HG03469 (cell line): Measurements from ENCODE around the gene USH1G.
"Not testable (repeated sequence)": the region's sequence is repeated elsewhere in the genome, so short reads cannot be mapped to it uniquely, and the experiment has no call there.

Experiments
- ATAC-seq: cut with Tn5 transposase; IDR thresholded peaks from one replicate; pipeline ENCODE4 v1.9.1; 2021; ENCODE audit warnings: mild to moderate bottlenecking, moderate library complexity, moderate number of reproducible peaks; ENCODE audit not compliant: unreplicated experiment

The USH1G gene

DNA sequence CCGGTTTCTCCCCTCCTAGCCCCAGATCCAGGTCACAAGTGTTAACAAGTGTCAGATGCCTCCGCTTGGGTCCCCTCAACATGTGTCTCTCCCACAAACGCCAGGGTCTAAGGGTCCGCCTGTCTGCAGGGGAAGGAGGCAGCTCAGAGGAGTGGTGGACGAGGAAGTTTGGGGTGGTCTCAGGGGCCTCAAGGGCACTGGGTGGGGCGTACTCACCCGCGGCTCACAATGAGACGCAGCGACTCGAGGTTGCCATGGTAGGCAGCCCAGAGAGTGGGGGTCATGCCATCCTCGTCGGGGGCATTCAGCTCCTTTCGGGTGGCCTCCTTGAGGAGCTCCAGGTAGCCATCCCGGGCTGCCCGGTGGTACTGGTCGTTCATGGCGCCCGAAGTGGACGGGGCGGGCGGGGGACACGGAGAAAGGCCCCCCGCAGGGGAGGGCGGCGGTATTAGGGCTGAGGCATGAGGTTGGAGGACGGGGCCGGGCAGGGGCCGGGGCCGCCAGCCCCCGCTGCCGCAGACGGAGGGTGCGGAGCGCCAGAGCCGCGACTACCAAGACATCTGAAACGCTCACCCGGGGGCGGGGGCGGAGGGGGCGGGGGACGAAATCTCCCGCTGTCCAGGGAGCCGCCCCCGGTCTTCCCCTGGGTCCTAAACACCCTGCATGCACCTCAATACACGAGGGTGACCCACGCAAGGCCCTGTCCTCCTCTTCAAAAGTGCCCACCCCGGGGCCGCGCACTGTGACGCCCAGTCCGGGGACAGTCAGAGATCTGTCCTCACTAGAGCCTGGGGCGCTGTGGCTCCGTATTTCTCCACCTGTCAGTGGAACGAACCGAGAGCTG is at the start of gene USH1G:
Gene USH1G (minus strand): TSS at position 562 of the 844 bp plus-strand sequence. CDS start 182 bp downstream, at position 380.
- ATAC-seq: no peak

DNA sequence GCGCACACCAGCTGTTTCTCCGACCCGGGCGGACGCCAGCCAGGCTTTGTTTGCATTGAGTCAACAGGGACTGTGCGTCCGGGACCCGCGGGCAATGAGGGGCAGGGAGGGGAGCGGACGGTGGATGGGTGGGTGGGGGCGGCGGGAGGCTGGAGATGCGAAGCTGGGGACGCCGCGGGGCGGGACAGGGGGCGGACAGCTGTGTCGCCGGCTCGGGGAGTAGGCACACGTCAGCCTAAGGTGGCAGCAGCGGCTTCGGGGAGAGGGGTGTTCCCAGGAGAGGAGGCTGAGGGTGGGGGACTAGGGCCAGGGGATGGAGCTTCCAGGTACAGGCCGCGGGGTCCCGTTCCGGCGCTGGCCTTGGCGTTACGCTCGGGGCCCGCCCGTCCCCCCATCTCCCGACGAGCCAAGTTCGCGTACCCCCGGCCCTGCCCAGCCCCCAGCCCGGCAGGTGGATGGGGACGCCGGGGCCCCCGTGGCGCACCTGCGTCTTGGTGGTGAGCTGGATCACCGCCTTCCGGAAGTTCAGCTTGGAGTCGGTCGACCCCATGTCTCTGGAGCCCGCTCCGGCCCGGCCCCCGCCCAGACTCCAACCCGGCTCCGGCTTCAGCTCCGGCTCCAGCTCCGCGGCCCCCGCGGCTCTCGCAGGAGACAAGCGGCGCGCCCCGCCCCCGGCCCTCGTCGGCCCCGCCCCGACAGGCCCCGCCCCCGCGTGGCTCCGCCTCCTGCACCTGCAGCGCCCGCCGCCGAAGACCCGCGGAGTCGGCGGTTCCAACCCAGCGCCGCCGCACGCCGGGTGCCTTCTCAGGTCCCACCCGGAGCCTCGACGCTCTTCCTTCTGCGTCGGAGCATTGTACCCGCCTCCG is 49.3 kb upstream of the USH1G start, which contains the start of gene HID1:
Gene HID1 (minus strand): TSS at position 653 of the 866 bp plus-strand sequence. CDS start 103 bp downstream, at position 550.
- no peak for ATAC-seq

GRCh38 chr17:74971842-74972106 is 48.7 kb upstream of the USH1G start:
- ATAC-seq: no peak

DNA sequence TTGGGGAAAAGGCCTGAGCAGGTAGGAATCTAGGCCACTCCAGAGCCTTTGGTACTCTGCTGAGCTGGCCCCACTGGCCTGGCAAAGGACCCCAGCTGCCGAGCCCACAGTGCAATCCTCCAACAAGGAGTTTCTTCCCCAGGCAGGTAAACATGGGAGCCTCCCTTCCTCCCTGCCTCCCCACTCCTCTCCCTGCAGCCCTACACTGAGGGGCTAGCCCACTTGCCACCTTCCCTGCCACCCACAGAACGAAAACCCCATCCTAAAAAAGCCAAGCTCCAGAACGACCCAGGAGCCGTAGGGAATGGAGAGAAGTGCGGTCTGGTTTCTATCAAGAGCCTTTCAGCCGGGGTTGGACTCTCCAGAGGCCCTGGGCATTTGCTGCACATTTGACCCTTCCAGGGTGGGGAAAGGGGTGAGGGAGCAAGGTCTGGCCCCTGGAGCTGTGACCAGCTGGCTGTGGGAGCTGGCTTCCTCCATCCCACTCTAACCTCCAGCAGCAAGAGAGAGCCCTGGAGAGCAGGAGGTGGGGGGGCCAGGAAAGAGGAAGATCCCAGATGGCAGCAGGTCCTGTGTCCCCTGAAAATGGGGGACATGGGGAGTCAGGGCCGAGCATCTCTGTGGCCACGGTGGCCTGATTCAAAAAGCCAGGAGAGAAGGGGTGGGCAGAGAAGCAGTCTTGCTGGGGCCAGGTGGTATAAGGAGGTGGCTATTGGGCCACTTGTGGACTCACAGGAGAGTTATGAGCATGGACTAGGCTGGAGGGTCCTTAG is 48.2 kb upstream of the USH1G start:
- no peak for ATAC-seq

GRCh38 chr17:74970395-74970794 is 47.3 kb upstream of the USH1G start:
- ATAC-seq: no peak

DNA sequence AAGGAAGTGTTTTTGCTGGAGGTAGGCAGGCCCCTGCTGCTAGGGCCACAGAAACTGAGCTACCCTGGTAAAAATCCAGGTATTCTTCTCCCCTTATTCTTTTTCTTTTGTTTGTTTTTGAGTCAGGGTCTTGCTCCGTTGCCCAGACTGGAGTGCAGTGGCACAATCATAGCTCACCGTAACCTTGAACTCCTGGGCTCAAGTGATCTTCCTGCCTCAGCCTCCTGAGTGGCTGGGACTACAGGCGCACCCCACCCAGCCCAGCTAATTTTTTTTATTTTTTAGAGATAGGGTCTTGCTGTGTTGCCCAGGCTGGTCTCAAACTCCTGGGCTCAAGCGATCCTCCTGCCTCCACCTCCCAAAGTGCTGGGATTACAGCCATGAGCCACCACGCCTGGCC is 46.4 kb upstream of the USH1G start:
- ATAC-seq: not testable (repeated sequence)

DNA sequence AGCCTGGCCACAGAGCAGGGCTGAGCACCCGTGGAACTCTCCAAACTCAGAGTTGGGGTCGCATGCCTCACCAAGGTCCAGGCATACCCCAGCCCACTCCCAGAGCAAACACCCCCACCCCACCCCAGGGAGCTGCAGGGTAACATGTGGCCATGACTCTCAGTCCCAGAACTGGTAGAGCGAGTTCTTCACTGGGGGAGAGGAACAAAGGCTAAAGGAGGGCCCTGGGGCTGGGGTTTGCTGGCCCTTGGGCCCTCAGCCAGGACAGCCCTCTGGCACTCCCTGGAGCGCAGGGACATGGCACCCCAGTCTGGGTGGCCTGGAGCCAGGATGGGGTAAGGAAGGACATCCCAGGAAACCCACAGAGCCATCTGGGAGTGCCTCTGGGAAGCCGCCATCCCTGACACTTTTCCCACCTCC is 45.3 kb upstream of the USH1G start:
- ATAC-seq: no peak

- ATAC-seq: no peak
These were observed 42.0 kb upstream of the USH1G start for GRCh38 chr17:74964988-74965622.

- ATAC-seq: no peak
These were observed 41.2 kb upstream of the USH1G start for GRCh38 chr17:74964246-74964761.

DNA sequence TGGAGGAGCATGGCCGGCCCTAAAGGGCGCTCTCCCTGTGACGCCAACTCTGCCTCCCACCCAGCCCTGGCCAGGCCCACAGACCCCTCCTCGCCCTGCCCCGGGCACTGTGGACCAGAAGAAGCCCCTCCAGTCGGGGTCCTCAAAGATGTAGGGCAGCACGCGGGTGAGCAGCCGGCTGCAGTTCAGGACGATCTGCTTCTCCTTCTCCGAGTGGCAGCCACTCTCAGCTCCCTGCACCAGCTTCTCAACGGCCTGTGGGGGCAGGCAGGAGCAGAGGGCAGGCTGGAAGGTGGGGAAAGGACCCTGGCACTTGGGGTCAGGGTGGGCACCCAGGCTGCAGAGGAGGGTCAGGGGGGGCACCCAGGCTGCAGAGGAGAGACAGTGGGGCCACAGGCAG is 40.6 kb upstream of the USH1G start:
- ATAC-seq: no peak

DNA sequence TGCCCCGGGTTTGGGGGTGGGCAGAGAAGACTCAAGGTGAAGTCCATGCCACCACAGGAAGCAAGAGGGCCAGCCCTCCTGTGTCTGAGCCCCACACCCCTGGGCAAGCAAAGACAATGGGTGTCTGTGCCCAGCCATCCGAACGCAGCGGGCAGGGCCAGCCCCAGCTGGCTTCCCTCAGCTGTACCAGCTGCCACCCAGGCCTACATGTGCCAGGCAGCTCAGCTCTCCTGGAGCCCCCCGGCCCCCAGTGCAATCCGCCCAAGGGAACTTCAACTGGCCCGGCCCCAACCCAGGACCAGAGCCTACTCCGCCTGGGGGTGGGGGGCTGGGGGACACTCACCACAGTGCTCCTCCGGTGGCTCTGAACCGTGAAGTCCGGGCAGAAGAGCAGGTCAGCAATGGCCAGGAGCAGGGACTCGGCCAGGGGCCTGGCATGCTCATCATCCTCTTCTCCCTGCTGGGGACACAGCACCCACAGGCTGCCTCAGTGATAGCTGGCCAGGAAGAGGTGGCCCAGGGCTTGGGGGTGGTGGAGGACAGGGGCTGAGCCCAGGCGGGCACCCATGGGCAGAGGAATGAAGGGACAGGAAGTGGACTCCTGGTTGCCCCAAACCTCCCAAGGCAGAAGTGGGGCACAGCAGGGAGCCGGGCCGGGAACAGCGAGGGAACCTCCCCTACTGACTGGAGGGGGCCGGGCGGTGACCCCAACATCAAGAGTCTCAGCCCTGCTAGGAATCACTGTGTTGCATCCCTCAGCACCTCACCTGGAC is 39.8 kb upstream of the USH1G start:
- ATAC-seq: no peak

GRCh38 chr17:74961657-74962350 is 38.7 kb upstream of the USH1G start:
- ATAC-seq: no peak

GRCh38 chr17:74960570-74961342 is 37.7 kb upstream of the USH1G start:
- ATAC-seq: no peak

GRCh38 chr17:74959826-74960515 is 36.9 kb upstream of the USH1G start:
- no peak for ATAC-seq

- ATAC-seq: no peak
These were observed 35.1 kb upstream of the USH1G start for GRCh38 chr17:74957935-74958740.

DNA sequence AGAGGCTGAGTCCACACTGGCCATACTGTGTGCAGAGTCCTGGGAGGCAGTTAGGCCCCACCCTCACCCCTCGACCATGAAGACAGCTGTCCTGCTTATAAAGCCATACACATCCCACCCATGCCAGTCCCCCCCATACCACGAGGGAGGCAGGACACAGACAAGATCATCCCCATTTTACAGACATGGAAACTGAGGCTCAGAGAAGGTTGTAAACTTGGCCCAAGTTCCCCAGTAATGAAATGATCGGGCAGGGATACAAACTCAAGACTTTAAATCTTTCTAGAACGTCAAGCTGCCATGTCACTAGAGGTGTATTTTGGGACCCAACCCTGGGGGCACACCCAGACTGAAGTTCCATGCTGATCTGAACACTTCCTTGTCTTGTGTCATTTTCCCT is 33.0 kb upstream of the USH1G start:
- ATAC-seq: no peak
